22Rv1 (cell line): Measurements from ENCODE around the gene MAP7D2.
"Not testable (repeated sequence)": the region's sequence is repeated elsewhere in the genome, so short reads cannot be mapped to it uniquely, and the experiment has no call there.

Source experiments
- H3K27ac ChIP-seq: fragments of 450-650 bp; 2 replicates; pipeline ENCODE4 v1.5.1; 2017
- CTCF ChIP-seq: fragments of 450-650 bp; IDR thresholded peaks from 2 replicates; pipeline ENCODE4 v1.5.1; 2017; ENCODE audit warnings: mild to moderate bottlenecking
- ZFX ChIP-seq: fragments of 450-650 bp; IDR thresholded peaks from 2 replicates; pipeline ENCODE4 v1.6.1; 2017; ENCODE audit warnings: antibody characterized with exemption, borderline replicate concordance

Gene MAP7D2

DNA sequence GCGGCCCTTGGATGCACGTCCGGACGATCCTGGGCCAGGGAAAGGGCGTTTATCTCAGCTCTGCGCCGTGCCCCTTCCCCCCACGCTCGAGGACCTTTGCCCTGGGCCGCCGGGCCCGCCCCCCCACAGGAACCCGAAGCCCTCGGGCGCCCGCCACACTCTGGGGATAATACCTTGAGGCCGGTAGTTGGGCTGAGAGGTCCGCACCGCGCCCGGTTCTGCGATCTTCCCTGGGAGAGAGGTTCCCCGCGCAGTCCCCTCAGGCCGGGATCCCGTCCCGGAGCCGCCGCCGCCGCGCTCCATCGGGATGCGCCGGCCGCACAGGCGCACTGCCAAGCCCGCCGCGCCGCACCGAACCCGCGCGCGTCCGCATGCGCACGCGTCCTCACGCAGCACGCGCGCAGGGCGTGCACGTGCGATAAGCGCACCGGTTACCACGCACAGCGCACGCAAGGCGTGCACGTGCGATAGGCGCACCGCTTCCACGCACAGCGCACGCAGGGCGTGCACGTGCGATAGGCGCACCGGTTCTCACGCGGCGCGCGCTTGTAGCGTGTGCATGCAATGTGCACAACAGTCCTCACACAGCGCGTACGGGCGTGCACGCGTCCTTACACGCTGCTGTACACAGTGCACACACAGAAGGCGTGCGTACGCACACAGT is at the start of gene MAP7D2:
TSS of gene MAP7D2 (minus strand) at position 331 of the 664 bp plus-strand sequence. CDS start at position 303, 28 bp downstream.
- TF ChIP-seq CTCF (no peak), ZFX (no peak)
- no peak within 1 kb of the TSS for H3K27ac ChIP-seq

GRCh38 chrX:20162516-20162915 is 45.8 kb upstream of the MAP7D2 start:
- not testable (repeated sequence) for H3K27ac ChIP-seq

DNA sequence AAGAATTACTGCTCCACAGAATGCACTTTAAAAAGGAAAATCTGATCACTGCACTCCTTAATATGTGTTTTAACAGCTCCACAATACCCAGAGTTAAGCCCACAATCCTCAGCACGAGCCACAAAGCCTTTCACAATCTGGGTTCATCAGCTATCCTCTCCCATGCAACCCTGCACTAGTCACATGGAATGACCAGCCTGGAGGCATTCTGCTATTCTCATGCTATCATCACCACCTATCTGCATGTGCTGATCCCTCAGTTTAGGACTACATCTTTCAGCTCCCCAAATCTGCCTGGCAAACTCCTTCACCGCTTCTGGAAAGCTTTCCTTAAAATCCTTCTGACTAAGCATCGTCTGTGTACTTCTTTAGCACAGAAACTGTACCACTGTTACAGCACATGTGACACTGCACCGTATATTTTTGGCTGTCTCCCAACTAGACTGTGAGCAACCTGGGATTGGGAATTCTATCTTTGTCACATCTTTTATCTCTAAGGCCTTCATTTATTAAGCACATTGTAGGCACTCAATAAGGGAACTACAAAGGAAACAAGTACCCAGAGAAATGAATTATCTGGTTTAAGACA is 43.2 kb upstream of the MAP7D2 start:
- TF ChIP-seq CTCF = no peak
- no peak for TF ChIP-seq ZFX
- no peak overlapping the region for H3K27ac ChIP-seq

GRCh38 chrX:20151689-20152088 is 35.0 kb upstream of the MAP7D2 start:
- no peak for TF ChIP-seq ZFX
- no peak for TF ChIP-seq CTCF
- H3K27ac ChIP-seq = no peak overlapping the region

DNA sequence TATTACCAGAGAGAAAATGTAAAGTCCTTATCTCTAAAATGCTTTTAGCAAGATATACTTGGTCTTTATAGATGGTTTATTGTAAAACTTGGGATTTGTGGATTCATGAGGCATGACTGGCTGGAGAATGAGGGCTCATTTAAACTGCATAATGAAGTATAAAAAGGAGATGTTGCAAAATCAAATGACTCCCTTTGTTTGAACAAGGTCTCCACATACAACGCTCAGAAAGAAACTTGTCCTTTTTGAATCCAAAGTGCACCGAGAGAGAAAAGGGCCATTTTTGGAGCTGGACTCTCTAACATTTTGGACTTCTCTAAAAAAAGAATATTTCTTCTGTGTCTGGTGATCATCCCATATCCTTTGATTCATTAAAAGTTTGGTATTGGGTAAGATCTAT is 32.6 kb upstream of the MAP7D2 start:
- TF ChIP-seq CTCF = no peak
- no peak for TF ChIP-seq ZFX
- no peak overlapping the region for H3K27ac ChIP-seq

DNA sequence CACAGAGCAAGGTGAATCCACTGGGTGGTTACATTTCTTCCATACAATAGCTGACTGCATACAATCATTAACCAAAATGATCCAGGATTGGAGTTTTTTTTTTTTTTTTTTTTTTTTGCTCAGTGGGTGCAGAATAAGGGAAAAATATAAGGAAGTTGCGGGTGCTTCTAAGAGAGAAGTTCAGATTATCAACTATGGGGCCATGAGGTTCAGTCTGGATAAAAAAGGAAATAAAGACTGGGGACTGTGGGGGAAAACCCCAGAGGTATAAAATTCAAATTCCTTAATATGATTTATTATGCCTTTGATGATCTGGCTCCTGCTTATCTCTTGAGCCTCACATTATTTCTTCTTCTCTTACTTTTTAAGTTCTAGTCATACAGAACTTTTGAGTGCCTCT is 30.9 kb upstream of the MAP7D2 start:
- TF ChIP-seq CTCF = no peak
- TF ChIP-seq ZFX = no peak
- H3K27ac ChIP-seq = no peak overlapping the region

DNA sequence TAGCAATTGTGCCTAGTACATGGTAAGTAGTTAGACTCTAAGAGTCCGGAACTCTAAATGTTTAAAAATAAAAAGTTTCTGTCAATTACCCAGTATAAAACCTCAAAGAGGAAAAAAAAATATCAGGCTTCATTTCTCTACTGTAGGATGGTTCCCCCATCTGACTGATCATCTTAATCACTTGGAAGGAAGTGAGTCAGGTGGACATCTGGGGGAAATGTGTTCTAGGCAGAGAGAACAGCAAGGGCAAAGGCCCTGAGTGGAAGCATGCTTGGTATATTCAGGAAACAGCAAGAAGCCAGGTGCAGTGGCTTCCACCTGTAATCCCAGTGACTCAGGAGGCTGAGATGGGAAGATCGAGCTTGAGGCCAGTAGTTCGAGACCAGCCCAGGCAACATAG is 27.8 kb upstream of the MAP7D2 start:
- no peak for TF ChIP-seq CTCF
- TF ChIP-seq ZFX = no peak
- H3K27ac ChIP-seq = no peak overlapping the region
